GM19240 (cell line): ENCODE measurements around the gene USP53.
"Not testable (repeated sequence)": the region's sequence is repeated elsewhere in the genome, so short reads cannot be mapped to it uniquely, and the experiment has no call there.

Experiments used
- DNase-seq: peaks from one replicate; pipeline ENCODE4 v3.0.0; 2011; ENCODE audit warnings: low spot score; ENCODE audit not compliant: insufficient read length

The USP53 gene

DNA sequence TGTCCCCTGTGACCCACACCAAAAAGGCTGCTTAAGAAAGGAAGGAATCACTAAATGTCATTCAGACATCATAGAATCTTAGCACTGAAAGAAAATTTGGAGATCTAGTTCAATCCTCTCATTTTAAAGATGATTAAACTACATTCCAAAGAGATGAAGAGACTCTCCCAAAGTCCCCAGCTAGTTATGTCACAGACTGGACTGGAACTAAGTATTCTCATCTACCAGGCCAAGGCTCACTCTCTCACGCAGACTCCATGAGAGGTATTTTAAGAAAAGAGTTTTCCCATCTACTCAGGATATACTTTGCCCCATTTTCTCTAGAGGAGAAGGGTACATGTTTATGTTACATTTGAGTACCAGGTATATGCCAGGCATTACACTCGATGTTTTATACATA, 102.5 kb downstream of the USP53 start:
- DNase-seq = no peak

DNA sequence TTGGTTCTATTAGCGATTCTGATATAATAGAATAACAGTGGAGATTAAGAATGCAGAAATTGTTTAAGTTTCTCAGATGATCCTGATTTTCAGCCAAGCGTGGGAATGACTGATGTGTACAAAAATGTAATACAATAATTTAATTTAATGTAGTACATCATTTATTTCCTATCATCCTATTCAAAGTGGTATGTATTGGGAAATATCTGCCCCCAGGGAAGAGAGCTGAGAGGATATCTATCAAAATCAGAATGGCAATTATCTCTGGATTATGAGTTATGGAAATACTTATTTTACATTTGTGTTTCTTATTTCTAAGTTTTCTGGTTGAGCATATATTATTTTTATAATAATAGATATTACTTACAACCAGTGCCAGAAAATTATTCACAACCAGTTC, 105.5 kb downstream of the USP53 start:
- no peak for DNase-seq

DNA sequence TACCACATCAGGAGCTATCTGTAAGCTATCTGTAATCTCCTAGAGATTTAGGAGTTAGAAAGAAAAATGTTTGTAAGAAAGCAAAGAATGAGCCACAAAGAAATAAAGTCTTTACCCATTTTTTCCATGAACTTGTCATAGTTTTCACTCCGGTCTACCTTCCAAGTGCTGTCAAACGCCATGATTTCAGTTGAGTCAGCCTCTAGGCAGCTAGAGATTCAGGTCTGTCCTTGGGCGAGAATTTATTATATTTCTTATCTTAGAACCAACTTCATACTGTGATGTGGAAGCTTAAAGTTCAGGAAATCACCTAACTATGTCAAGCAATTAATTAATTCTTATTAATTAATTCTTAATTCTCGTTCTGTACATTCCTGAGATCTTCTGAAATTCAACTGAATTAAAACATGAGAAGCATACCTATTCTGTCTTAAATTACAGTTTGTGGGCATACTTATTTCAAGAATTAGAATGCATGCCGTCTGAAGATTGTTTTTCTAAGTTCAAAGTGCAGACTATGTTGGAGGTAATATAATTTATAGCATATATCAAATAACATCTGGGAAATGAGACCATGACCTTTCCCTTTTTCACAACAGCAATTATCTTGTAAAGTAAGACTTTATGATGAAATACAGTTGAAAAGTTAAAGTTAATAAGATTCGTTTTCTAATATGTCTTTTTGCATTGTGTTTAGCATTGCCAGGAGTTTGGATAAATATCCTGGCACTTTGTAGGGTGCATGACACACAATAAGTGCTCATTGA, 109.6 kb downstream of the USP53 start, which contains the start of gene FABP2:
FABP2 (minus strand) TSS at position 218 of the 767 bp plus-strand sequence; CDS start at position 182, 36 bp downstream.
- no peak for DNase-seq

DNA sequence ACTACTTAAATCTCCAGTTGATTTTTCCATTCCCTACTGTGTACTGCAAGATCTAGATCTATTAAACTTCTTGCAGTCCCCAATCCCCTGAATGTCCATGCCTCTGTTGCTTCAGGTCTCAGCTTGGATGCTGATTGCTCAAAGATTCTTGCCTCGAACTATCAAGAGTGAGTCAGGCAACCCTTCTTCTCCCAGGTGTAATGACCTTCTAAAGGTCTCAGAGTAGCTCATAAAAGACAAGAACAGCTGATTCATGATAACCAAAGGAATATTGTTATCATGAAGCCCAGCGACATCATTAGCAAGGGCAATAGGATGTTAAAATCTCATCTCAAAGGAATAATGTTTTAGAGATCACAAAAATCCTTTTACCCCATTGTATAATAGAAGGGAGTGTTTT, 116.2 kb downstream of the USP53 start:
- DNase-seq = no peak

DNA sequence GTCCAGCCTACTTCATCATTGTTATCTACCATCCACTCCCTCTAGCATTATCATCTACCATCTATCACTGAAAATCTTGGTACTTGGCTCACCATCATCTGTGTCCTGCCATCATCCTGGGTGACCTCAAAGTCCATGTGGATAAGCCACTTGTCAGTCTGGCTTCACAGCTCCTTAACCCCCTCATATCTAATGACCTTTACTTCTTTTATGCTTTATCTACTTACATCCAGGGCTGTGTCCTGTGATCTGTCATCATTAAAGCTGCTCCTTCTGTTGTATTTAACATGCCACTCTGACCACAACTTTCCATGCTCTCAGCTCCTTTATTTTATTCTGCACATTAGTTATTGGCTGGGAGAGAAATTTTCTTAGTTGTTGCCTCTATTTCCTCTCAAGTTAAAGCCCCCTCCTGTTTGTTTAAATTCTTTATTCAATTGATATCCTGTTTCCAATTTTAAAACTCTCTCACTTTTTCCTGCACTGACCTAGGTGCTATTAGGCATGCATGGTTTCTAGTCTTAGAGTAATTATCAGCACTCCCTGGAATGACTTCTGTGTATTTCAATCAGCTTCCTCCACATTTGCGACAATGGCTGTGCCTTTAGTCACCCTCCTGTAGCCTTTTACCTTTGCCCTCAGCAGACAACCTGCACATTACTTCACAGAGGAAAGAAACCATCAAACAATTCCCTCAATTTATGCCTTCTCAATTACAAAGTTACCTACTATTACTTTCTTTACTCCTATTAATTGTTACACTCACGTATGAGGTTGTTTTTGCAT, 117.5 kb downstream of the USP53 start:
- DNase-seq = no peak

DNA sequence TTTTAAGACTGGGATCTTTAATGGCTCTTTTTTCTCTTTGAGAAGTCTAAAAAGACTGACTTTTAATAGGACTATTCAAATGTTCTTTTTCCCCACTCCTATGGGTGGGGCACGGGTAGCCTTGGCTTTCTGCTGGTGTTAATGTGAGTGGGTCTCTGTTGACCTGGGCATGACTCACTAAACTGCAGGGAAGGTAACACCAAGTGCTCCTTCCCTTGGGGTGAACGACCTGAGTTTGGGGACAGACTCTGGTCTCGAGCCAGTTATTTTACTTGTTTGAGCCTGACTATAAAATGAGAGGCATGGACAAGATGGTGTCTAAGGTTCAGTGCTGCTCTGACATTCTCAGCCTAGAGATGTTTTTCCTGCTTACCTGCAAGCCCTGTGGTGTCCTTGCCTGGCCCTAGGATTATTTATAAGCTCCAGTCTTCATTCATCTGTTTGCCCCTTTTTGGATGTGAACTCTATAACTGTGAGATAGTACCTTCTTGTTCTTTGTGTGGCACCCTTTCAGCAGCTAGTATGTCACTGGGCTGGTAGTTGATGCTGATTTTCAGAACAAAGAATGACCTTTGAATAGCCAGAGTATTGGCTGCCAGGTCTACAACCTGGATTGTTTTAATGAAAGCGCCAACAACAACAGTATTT, 123.9 kb downstream of the USP53 start:
- DNase-seq = not testable (repeated sequence)

DNA sequence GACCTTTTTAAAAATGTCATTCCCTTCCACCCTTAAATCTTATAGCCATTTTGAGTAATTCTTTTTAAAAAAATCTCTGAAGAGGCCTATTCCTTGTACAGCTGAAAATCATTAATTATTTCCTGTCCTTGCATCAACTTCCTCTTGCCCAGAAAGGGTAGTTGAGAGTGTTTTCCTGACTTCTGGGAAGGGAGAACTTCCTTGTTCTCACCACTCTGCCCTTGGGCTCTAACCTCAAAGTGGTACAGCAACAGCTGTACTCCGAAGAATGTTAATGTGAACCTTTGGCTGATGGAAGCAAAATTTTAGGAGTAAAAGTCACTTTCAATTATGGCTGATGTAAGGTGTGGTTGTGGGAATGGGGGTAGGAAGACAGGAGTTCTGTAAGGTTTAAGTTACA, 124.5 kb downstream of the USP53 start:
- no peak for DNase-seq

DNA sequence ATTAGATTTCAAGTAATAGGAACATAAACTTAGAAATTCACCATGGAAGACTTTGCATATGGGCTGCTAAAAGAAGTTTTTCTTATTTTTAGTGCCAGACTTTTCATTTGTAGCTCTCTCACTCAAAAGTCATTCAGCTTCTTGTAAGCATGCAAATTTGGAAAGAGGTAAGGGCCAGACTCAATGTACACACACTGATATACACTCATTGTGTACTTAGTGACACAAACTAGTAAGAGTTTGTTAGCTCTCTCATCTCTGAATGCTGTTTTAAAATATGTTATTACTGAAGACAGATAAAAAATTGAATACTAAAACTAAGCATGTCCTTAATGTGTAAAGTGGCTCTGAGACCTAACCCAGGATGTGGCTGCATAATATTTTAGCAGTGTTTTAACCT, 127.4 kb downstream of the USP53 start:
- not testable (repeated sequence) for DNase-seq

DNA sequence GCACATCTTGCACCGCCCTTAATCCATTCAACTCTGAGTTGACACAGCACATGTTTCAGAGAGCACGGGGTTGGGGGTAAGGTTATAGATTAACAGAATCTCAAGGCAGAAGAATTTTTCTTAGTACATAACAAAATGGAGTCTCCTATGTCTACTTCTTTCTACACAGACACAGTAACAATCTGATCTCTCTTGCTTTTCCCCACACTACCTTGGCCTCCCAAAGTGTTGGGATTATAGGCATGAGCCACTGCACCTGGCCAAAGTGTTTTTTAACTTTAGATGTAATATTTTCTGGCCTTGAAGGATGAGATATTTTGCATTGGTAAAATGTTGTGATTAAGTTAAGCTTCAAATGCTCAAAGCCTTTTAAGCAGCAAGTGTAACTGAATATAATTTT, 130.8 kb downstream of the USP53 start:
- not testable (repeated sequence) for DNase-seq
